Caco-2 (cell line): ENCODE results near the gene TENM3. TPM values are rescaled to one million over a fixed set of nuclear protein-coding genes. Genes with fewer than 3 reads are reported as not detected.
A peak's percentile ranks its signal among the peaks of the same experiment; 100 is the strongest.

Source experiments
- BruUV-seq: library from RNA; stranded (reverse); fragments of 400-500 nt; replicated peaks from 2 replicates; lab custom pipeline; 2021; lab: Mats Ljungman, UMichigan
- CTCF ChIA-PET: fragments of 300-600 bp; sonication (Branson Sonifier 250); formaldehyde crosslinking; loops from one replicate; lab custom pipeline; 2022; ENCODE audit warnings: antibody characterized with exemption; lab: Charles Lee
- POLR2A ChIA-PET: fragments of 300-600 bp; sonication (Branson Sonifier 250); formaldehyde crosslinking; loops from one replicate; lab custom pipeline; 2022; ENCODE audit warnings: antibody characterized with exemption; lab: Charles Lee
- DNase-seq, 2 experiments: peaks; one replicate each; pipeline versions ENCODE4 v3.0.0 to v3.0.0-alpha.2; 2020 to 2022
- H3K27me3 ChIP-seq: replicated peaks from 2 replicates; pipeline ENCODE4 v1.6.0; 2011; ENCODE audit warnings: low read length; ENCODE audit not compliant: control insufficient read depth, insufficient read depth
- H3K36me3 ChIP-seq: 2 replicates; pipeline ENCODE4 v1.5.1; 2011; ENCODE audit warnings: low read length; ENCODE audit not compliant: control insufficient read depth, insufficient read depth
- H3K4me1 ChIP-seq: fragments of 250-450 bp; sonication (Bioruptor Pico); 2 replicates; pipeline ENCODE4 v1.5.1; 2020; ENCODE audit warnings: mild to moderate bottlenecking
- H3K4me3 ChIP-seq: 2 replicates; pipeline ENCODE4 v1.5.1; 2011; ENCODE audit warnings: low read depth, mild to moderate bottlenecking, control low read depth, low read length
- H3K9me3 ChIP-seq: fragments of 250-450 bp; sonication (Bioruptor Pico); 2 replicates; pipeline ENCODE4 v1.5.1; 2020; ENCODE audit warnings: mild to moderate bottlenecking, moderate library complexity
- H3K27ac Mint-ChIP-seq: one replicate; pipeline ENCODE4 v1.8.0; 2022; ENCODE audit warnings: mixed read lengths; ENCODE audit not compliant: unreplicated experiment
- H3K27me3 Mint-ChIP-seq: one replicate; pipeline ENCODE4 v1.8.0; 2022; ENCODE audit warnings: mixed read lengths; ENCODE audit not compliant: insufficient read depth, unreplicated experiment
- H3K36me3 Mint-ChIP-seq: one replicate; pipeline ENCODE4 v1.8.0; 2022; ENCODE audit warnings: mild to moderate bottlenecking, mixed read lengths; ENCODE audit not compliant: insufficient read depth, unreplicated experiment
- H3K4me1 Mint-ChIP-seq: one replicate; pipeline ENCODE4 v1.8.0; 2022; ENCODE audit warnings: low read depth, mixed read lengths; ENCODE audit not compliant: unreplicated experiment
- H3K4me3 Mint-ChIP-seq: one replicate; pipeline ENCODE4 v1.8.0; 2022; ENCODE audit warnings: mild to moderate bottlenecking, moderate library complexity, mixed read lengths; ENCODE audit not compliant: unreplicated experiment
- H3K9me3 Mint-ChIP-seq: one replicate; pipeline ENCODE4 v1.8.0; 2022; ENCODE audit warnings: mixed read lengths; ENCODE audit not compliant: unreplicated experiment
- intact Hi-C: fragments of 100-400 bp; cut with micrococcal nuclease; formaldehyde crosslinking; loops from one replicate; pipeline ENCODE4 v1.10.0; 2022; ENCODE audit not compliant: unreplicated experiment
- total RNA-seq: library from RNA; stranded (reverse); gene quantifications from 2 replicates; pipeline ENCODE4 v1.2.3, GENCODE V29; 2022
- TF ChIP-seq, protein P1 (sequence below), 2 experiments: fragments of 200-600 bp in 1 of 2; IDR thresholded peaks; 1 replicate in 1 of 2; 2 replicates in 1 of 2; pipeline versions ENCODE4 v1.5.1 to v1.8.0; 2011 to 2022; ENCODE audit warnings: antibody characterized with exemption in 1 of 2, control low read depth in 1 of 2, inconsistent platforms in 1 of 2, low read depth in 1 of 2, low read length in 1 of 2, mild to moderate bottlenecking in 1 of 2, moderate library complexity in 1 of 2; ENCODE audit not compliant: insufficient read depth in 1 of 2, severe bottlenecking in 1 of 2, unreplicated experiment in 1 of 2

TENM3 gene
- total RNA-seq, 1 experiment from 2014 or later, result 94.7 TPM

DNA sequence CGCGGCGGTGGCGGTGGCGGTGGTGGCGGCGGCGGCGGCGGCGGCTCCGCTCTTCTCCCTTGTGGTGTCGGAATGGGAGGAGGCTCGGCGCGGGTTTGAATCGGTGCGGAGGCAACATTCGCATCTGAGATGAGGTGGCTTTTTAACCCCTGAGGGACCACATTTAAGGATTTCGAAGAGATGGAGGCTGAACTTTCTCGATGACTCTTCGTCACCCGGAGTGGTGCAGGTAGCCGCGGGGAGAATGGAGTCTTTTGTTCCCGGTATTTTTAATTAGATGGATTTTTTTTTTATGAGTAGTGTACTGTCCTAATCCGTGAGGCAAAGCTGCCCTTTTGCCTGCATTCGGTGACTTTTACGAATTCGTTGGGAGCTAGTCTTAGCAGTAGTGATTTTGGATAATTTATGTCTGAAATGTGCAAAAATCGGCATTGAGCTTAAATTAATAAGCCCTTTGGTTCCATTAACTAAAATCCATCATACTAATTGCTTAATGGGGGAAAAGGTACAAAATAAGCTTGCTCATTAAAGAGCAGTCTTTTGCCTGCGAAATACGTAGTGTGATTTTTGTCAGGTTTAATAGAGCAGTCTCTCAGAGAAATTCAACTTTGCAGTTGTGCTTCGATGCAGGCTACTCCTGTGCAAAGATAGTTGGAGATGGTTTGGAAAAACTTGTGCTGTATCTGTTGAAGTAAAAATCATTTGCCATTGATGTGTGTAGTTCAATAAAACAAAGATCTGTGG, 206.2 kb downstream of the TENM3 start:
- intact Hi-C loops, result loop anchor here (2.0 to 5.0 kb wide), 2 partner anchors 102 to 209 kb away; no protein-coding TSS in a partner anchor
- CTCF ChIA-PET, result no interaction called here
- TSS peak; percentile 51 for BruUV-seq
- H3K4me3 ChIP-seq, result peak overlapping the region; percentile 90
- H3K27me3 ChIP-seq, result no peaks in the 10 kb centered on the region
- no peaks in the 10 kb centered on the region for H3K36me3 ChIP-seq
- Mint-ChIP-seq H3K4me3 (peak overlapping the region; percentile 81), H3K27me3 (no peaks in the 10 kb centered on the region), H3K9me3 (no peaks in the 10 kb centered on the region), H3K4me1 (peaks cover 27% of the 10 kb centered on the region), H3K27ac (peak overlapping the region; percentile 83), H3K36me3 (peaks cover 20% of the 10 kb centered on the region)
- TF ChIP-seq, protein P1, sequence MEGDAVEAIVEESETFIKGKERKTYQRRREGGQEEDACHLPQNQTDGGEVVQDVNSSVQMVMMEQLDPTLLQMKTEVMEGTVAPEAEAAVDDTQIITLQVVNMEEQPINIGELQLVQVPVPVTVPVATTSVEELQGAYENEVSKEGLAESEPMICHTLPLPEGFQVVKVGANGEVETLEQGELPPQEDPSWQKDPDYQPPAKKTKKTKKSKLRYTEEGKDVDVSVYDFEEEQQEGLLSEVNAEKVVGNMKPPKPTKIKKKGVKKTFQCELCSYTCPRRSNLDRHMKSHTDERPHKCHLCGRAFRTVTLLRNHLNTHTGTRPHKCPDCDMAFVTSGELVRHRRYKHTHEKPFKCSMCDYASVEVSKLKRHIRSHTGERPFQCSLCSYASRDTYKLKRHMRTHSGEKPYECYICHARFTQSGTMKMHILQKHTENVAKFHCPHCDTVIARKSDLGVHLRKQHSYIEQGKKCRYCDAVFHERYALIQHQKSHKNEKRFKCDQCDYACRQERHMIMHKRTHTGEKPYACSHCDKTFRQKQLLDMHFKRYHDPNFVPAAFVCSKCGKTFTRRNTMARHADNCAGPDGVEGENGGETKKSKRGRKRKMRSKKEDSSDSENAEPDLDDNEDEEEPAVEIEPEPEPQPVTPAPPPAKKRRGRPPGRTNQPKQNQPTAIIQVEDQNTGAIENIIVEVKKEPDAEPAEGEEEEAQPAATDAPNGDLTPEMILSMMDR (IDR thresholded peaks at IDR 0.05; ENCODE audit: insufficient read depth in 1 of 2, low read depth in 1 of 2, low read length in 1 of 2, severe bottlenecking in 1 of 2, unreplicated experiment in 1 of 2), result no peak
- peak in 1 of 2 experiments; percentile 71 for DNase-seq
- POLR2A ChIA-PET, result interaction anchor here (0.6 kb wide), 1 partner anchor 13 kb away, joined by 3 read pairs; no protein-coding TSS in a partner anchor
- H3K4me1 ChIP-seq, result peaks cover 3% of the 10 kb centered on the region; the same call in 1 of the 2 replicates
- H3K9me3 ChIP-seq, result no peaks in the 10 kb centered on the region

DNA sequence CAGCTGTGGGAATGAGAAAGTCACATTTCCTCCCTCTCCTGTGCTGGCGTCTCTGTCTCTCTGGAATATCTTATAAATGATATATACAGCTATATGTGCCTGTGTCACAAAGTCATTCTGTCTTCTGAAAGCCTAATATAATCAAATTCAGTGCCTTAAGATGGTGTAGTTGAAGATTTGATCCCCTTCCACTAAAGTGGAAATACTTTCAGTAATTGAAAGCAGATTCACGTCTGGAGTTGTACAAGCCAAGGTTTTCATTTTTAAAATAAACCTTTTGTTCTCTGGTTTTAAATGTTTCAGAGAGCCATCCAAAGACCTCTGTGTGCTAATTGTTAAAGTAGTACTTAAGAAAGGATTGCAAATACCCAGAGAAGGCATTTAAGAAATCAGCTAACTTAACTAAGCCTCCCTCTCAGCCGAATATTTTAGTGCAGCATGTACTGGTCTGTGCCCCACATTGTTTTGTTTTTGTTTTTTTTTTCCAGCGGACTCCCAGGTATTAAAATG, 206.8 kb downstream of the TENM3 start:
- no TSS peak for BruUV-seq
- intact Hi-C loops, result loop anchor here (2.0 to 5.0 kb wide), 2 partner anchors 103 to 209 kb away; no protein-coding TSS in a partner anchor
- no peak for DNase-seq
- H3K9me3 ChIP-seq, result no peaks in the 10 kb centered on the region
- no peaks in the 10 kb centered on the region for H3K27me3 ChIP-seq
- peaks cover 3% of the 10 kb centered on the region; the same call in 1 of the 2 replicates for H3K4me1 ChIP-seq
- H3K4me3 Mint-ChIP-seq, result peak overlapping the region; percentile 81
- H3K36me3 Mint-ChIP-seq, result peaks cover 20% of the 10 kb centered on the region
- no peaks in the 10 kb centered on the region for H3K9me3 Mint-ChIP-seq
- ChIA-PET CTCF (no interaction called here), POLR2A (no interaction called here)
- peak overlapping the region; percentile 90 for H3K4me3 ChIP-seq
- no peaks in the 10 kb centered on the region for H3K27me3 Mint-ChIP-seq
- H3K27ac Mint-ChIP-seq, result peak overlapping the region; percentile 83
- no peaks in the 10 kb centered on the region for H3K36me3 ChIP-seq
- TF ChIP-seq, protein P1 (IDR thresholded peaks at IDR 0.05; ENCODE audit: insufficient read depth in 1 of 2, low read depth in 1 of 2, low read length in 1 of 2, severe bottlenecking in 1 of 2, unreplicated experiment in 1 of 2), result no peak
- peaks cover 27% of the 10 kb centered on the region for H3K4me1 Mint-ChIP-seq

DNA sequence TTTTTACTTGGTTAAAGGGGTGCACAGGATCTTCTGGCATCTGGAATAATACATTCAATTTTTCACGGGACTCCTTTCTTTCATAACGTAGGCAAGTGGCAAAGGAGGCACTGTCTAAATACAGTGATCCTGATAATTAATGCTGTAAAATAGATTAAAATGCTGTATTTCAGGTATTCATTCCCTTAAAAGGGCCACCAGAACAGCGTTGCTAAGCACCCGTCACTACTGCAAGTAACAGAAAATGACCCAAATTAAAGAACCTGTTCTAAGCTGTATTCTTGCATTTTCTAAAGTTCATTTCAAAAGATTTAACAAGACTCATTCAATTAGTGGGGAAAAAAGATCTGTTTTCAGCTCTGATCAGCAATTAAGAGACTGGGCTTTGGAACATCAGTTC, 208.2 kb downstream of the TENM3 start:
- Histone ChIP-seq H3K36me3 (no peaks in the 10 kb centered on the region), H3K4me1 (peaks cover 3% of the 10 kb centered on the region; the same call in 1 of the 2 replicates), H3K27me3 (no peaks in the 10 kb centered on the region), H3K9me3 (no peaks in the 10 kb centered on the region), H3K4me3 (no peak overlapping the region)
- DNase-seq, result no peak
- H3K9me3 Mint-ChIP-seq, result no peaks in the 10 kb centered on the region
- no peak overlapping the region for H3K4me3 Mint-ChIP-seq
- peaks cover 27% of the 10 kb centered on the region for H3K4me1 Mint-ChIP-seq
- POLR2A ChIA-PET, result no interaction called here
- CTCF ChIA-PET, result no interaction called here
- no TSS peak for BruUV-seq
- no peak overlapping the region for H3K27ac Mint-ChIP-seq
- TF ChIP-seq, protein P1 (IDR thresholded peaks at IDR 0.05; ENCODE audit: insufficient read depth in 1 of 2, low read depth in 1 of 2, low read length in 1 of 2, severe bottlenecking in 1 of 2, unreplicated experiment in 1 of 2), result no peak
- intact Hi-C loops, result no loop called here
- no peaks in the 10 kb centered on the region for H3K27me3 Mint-ChIP-seq
- peaks cover 20% of the 10 kb centered on the region for H3K36me3 Mint-ChIP-seq
